Measurements from ENCODE around the gene POU2F3. TPM values are rescaled to one million over a fixed set of nuclear protein-coding genes. Genes with fewer than 3 reads are reported as not detected.

Gene POU2F3
- total and polyA plus RNA-seq, 2 of the 8 experiments (the other 6 are each of a cell fraction or from before 2014, with no cell fraction given) = 1.0 to 2.1 TPM

DNA sequence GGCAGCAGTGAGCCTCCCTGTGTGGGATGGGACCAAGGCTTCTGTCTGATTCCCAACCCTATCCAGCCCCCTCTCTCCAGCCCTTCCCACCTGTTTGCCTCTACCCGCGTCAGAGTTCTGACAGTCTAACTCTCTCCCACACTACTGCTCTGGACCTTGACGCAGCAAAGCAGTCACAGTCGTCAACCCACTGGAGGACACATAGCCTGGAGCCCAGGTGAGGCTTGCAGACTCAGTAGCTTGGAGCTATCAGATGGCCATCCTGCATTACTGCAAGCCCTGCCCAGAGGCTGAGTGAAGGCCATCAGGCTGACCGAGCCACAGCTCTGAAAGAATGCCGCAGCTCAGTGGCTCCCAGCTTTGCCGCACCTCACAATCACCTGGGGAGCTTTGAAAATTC lies 25.4 kb upstream of the POU2F3 start:
- 75% methylated on average over 7 of the region's 7 CpGs; no CpG with 5 or more reads in 1 of the 2 experiments for WGBS, 2 experiments (ENCODE audit: extremely low coverage in 1 of 2, insufficient coverage in 1 of 2, insufficient read length in 1 of 2, insufficient replicate concordance in 2 of 2, low coverage in 1 of 2, low lambda C conversion rate in 2 of 2, missing lambda C conversion rate in 1 of 2)
- FAIRE-seq (no peak), DNase-seq (ENCODE audit: low read depth in 1 of 2, low spot score in 2 of 2) (no peak)
- Histone ChIP-seq H4K5ac (ENCODE audit: insufficient read length, low read depth, low read length) (no peak overlapping the region), H3K9ac (replicated peaks in 1 of 4; ENCODE audit: extremely low read depth in 1 of 4, low read depth in 3 of 4, low read length in 3 of 4) (no peak overlapping the region), H2BK5ac (ENCODE audit: low read depth, low read length) (no peak overlapping the region), H3K27me3 (replicated peaks in 1 of 4; ENCODE audit: control insufficient read depth in 3 of 4, extremely low read depth in 1 of 4, insufficient read depth in 3 of 4, low read length in 3 of 4) (peaks cover 56 to 84% (median 74%) of the 10 kb centered on the region in 4 experiments), H3K14ac (ENCODE audit: insufficient read length) (no peak overlapping the region), H3K4me2 (ENCODE audit: insufficient read depth in 1 of 2, low read depth in 2 of 2, low read length in 2 of 2) (no peak overlapping the region), H2BK120ac (replicated peaks; ENCODE audit: low read depth, low read length) (no peak overlapping the region), H3K36me3 (ENCODE audit: control insufficient read depth in 2 of 4, insufficient read depth in 4 of 4, low read length in 3 of 4) (no peaks in the 10 kb centered on the region), H3K27ac (ENCODE audit: low read depth, low read length) (no peak overlapping the region), H2BK15ac (ENCODE audit: low read length) (no peak overlapping the region), H2AFZ (ENCODE audit: low read length) (no peak overlapping the region), H2BK20ac (ENCODE audit: low read length) (no peak overlapping the region), H3K9me3 (ENCODE audit: insufficient read depth in 2 of 2, low read depth in 1 of 2, low read length in 1 of 2) (no peaks in the 10 kb centered on the region), H3K4ac (replicated peaks; ENCODE audit: insufficient read length, low read depth, low read length) (no peak overlapping the region), H3K4me3 (ENCODE audit: extremely low read depth in 1 of 4, insufficient read depth in 2 of 4, low read depth in 3 of 4, low read length in 4 of 4) (no peak overlapping the region), H2BK12ac (ENCODE audit: low read depth, low read length) (no peak overlapping the region), H3K23me2 (ENCODE audit: low read depth, low read length) (peaks cover 6% of the 10 kb centered on the region), H3K23ac (ENCODE audit: insufficient read length) (no peak overlapping the region), H2AK5ac (ENCODE audit: low read depth, low read length) (no peak overlapping the region), H4K20me1 (replicated peaks in 1 of 2; ENCODE audit: control insufficient read depth in 1 of 2, insufficient read depth in 2 of 2, low read length in 2 of 2) (peaks cover 5 to 11% of the 10 kb centered on the region in 2 experiments), H3K79me1 (ENCODE audit: low read depth, low read length) (no peaks in the 10 kb centered on the region), H3K18ac (ENCODE audit: extremely low read depth, low read length) (no peak overlapping the region), H4K91ac (replicated peaks; ENCODE audit: insufficient read length, low read length) (no peak overlapping the region), H4K8ac (ENCODE audit: extremely low read depth, insufficient read depth, low read length) (no peak overlapping the region; the same call in 1 of the 2 replicates), H3K4me1 (replicated peaks in 1 of 4; ENCODE audit: control insufficient read depth in 3 of 4, insufficient read depth in 4 of 4, low read length in 3 of 4) (peaks cover 4 to 20% (median 15%) of the 10 kb centered on the region in 4 experiments), H3K79me2 (ENCODE audit: control insufficient read depth in 1 of 2, insufficient read depth in 2 of 2, low read length in 2 of 2) (no peaks in the 10 kb centered on the region), H3K56ac (replicated peaks; ENCODE audit: insufficient read length, low read depth, low read length) (no peak overlapping the region)
- ChIA-PET POLR2A (ENCODE audit: partially characterized antibody) (no interaction called here), CTCF (ENCODE audit: partially characterized antibody) (interaction anchor here (0.5 to 26.2 kb wide), 9 partner anchors 13 to 288 kb away, joined by 3 to 394 read pairs (median 7); no protein-coding TSS in a partner anchor)
- TF ChIP-seq E2F6 (IDR thresholded peaks at IDR 0.05) (no peak), MAX (IDR thresholded peaks at IDR 0.05) (no peak), RBBP5 (IDR thresholded peaks at IDR 0.05; ENCODE audit: borderline replicate concordance, low read depth, low read length) (no peak), CBX5 (IDR thresholded peaks at IDR 0.05; ENCODE audit: low read depth, low read length) (no peak), SRF (IDR thresholded peaks at IDR 0.05; ENCODE audit: low read depth, low read length) (no peak), SUZ12 (IDR thresholded peaks at IDR 0.05; ENCODE audit: low read length) (no peak), JUND (IDR thresholded peaks at IDR 0.05; ENCODE audit: low read length) (no peak), ATF3 (IDR thresholded peaks at IDR 0.05; ENCODE audit: insufficient read depth, low read depth, low read length) (no peak), TAF1 (IDR thresholded peaks at IDR 0.05; ENCODE audit: low read depth, low read length) (no peak)
- TF ChIP-seq, protein P1, sequence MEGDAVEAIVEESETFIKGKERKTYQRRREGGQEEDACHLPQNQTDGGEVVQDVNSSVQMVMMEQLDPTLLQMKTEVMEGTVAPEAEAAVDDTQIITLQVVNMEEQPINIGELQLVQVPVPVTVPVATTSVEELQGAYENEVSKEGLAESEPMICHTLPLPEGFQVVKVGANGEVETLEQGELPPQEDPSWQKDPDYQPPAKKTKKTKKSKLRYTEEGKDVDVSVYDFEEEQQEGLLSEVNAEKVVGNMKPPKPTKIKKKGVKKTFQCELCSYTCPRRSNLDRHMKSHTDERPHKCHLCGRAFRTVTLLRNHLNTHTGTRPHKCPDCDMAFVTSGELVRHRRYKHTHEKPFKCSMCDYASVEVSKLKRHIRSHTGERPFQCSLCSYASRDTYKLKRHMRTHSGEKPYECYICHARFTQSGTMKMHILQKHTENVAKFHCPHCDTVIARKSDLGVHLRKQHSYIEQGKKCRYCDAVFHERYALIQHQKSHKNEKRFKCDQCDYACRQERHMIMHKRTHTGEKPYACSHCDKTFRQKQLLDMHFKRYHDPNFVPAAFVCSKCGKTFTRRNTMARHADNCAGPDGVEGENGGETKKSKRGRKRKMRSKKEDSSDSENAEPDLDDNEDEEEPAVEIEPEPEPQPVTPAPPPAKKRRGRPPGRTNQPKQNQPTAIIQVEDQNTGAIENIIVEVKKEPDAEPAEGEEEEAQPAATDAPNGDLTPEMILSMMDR (IDR thresholded peaks at IDR 0.05; ENCODE audit: control extremely low read depth in 1 of 3, insufficient read depth in 1 of 3, low read depth in 1 of 3, low read length in 3 of 3) = no peak
